ENCODE data around the gene R3HCC1L. TPM values are rescaled to one million over a fixed set of nuclear protein-coding genes. Genes with fewer than 3 reads are reported as not detected.

The R3HCC1L gene
- 10 to 100 TPM in 3 of 4 donors, 1 to 10 TPM in 1; 8.5 to 11.5 (median 11.0) TPM for total RNA-seq

GRCh38 chr10:98134431-98135221 is at the start of gene R3HCC1L:
Gene R3HCC1L, plus strand, starts transcription at chr10:98134657. Its CDS starts 73,458 bp downstream, at chr10:98208115.
- DNase-seq (ENCODE audit: low spot score) (peak; percentile 68), ATAC-seq (ENCODE audit: low FRiP score) (peak; percentile 98)
- no peak for TF ChIP-seq CTCF (IDR thresholded peaks at IDR 0.05)

DNA sequence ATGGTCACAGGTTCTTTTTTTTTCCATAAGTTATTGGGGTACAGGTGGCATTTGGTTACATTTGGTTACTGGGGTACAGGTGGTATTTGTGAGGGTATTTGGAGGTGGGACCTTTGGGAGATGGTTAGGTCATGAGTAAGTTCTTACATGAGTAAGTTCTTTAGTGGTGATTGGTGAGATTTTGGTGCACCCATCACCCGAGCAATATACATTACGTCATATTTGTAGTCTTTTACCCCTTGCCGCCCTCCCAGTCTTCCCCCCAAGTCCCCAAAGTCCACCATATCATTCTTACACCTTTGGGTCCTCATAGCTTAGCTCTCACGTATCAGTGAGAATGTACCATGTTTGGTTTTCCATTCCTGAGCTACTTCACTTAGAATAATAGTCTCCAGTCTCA is 49.2 kb upstream of the R3HCC1L start:
- DNase-seq (ENCODE audit: low spot score) (no peak), ATAC-seq (ENCODE audit: low FRiP score) (no peak)
- no peak for TF ChIP-seq CTCF (IDR thresholded peaks at IDR 0.05)

- TF ChIP-seq CTCF (IDR thresholded peaks at IDR 0.05) = no peak
- DNase-seq (ENCODE audit: low spot score) (no peak), ATAC-seq (ENCODE audit: low FRiP score) (no peak)
Measured at GRCh38 chr10:98086837-98087708, 47.4 kb upstream of the R3HCC1L start.

DNA sequence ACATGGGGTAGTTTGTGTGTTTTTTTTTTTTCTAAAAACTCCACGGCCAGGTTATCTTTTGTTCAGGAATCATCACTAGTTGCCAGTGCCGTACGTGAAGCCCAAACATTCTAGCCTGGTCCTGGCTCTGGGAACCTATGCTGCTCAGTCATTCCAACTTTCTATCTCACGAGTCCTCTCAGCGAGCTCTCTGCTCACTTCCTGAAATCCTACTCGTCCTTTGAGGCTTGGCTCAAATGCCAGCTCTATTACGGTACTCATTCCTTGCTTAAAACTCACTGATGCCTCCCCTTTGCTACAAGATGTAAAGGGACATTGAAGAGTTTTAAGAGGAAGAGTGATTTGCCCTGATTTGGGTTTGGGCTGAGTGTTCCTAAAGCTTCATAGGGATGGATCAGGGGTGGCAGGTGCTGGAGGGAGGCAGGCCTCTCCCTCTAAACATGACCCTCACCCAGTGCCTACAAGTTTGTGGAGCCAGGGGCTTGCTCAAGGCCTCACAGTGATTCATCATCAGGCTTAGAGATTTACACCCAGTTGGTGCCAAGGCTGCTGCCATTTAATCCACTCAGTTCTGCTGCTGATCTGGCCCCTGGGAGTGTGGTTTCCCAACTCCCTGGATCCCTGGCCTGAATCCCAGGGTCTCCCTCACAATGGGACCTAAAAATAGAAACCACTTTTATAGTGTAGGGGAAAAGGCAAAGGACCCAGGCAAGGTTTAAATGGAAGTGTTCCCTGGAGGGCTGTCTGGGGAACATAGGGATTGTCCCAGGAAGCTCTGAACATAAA is 46.1 kb upstream of the R3HCC1L start:
- no peak for DNase-seq (ENCODE audit: low spot score)
- TF ChIP-seq CTCF (IDR thresholded peaks at IDR 0.05) = no peak
- ATAC-seq (ENCODE audit: low FRiP score) = no peak

DNA sequence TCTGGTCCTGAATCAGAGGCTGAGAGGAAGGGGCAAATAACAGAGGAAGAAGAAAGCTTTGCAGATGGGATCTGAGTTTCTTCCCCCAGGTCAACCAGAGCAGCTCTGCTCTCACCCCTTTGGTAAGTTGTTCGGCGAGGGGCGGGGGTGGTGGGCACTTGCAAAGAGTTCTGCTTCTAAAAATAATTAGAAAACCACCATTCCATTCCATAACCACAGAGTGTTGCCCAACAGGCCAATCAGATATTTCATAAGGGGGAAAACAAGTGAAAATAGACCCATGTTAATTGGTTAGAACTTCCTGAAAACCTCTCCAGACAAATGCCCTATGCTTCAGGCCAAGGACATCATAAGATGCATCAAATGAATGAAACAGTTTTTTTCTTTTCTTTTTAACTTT is 43.6 kb upstream of the R3HCC1L start:
- no peak for DNase-seq (ENCODE audit: low spot score)
- ATAC-seq (ENCODE audit: low FRiP score) = no peak
- TF ChIP-seq CTCF (IDR thresholded peaks at IDR 0.05) = no peak

DNA sequence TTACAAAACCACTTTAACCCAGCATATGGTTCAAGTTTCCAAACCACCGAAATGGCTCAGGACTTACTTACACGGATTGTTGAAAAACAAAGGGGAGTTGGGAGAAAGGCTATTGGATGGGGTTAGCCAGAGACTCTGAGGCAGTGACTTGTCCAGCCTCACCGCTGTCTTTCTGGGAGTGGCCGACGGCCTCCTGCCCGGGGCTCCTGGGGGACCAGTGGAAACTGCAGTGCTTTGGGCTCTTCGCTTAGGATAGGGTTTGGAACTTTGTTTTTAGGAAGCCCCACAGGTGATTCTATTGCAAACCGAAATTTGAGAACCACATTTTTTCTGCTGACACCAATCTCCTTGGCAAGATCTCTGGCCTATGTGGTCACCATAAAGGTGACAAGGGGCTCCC is 38.1 kb upstream of the R3HCC1L start:
- DNase-seq (ENCODE audit: low spot score) (no peak), ATAC-seq (ENCODE audit: low FRiP score) (no peak)
- TF ChIP-seq CTCF (IDR thresholded peaks at IDR 0.05) = no peak

Measured in omental fat pad (tissue), 4 donors.